GM12878 (cell line): Measurements from ENCODE around the gene FAM110A. TPM values are rescaled to one million over a fixed set of nuclear protein-coding genes. Genes with fewer than 3 reads are reported as not detected.
A peak's percentile ranks its signal among the peaks of the same experiment; 100 is the strongest.

Experiments
- ATAC-seq: fragments of 200-7000 bp; cut with Tn5 transposase; 3 replicates; pipeline ENCODE4 v1.9.1; 2020; ENCODE audit warnings: mild to moderate bottlenecking, moderate library complexity
- BruUV-seq: library from RNA; stranded (reverse); fragments of 400-500 nt; replicated peaks from 2 replicates; lab custom pipeline; 2021; lab: Mats Ljungman, UMichigan
- CTCF ChIA-PET: fragments of 300-600 bp; sonication (Branson Sonifier 250); formaldehyde crosslinking; extraction: SDS; loops from one replicate; lab custom pipeline; 2021; ENCODE audit warnings: inconsistent platforms; lab: Yijun Ruan, JAX
- POLR2A ChIA-PET: fragments of 350-600 bp; formaldehyde crosslinking; extraction: SDS; loops from one replicate; lab custom pipeline; 2021; ENCODE audit warnings: inconsistent platforms; lab: Charles Lee
- RAD21 ChIA-PET: fragments of 300-600 bp; sonication (Branson Sonifier 250); formaldehyde crosslinking; loops from one replicate; lab custom pipeline; 2023; ENCODE audit warnings: antibody characterized with exemption; ENCODE audit not compliant: unreplicated experiment; lab: Charles Lee
- SMC1A ChIA-PET: fragments of 300-600 bp; sonication (Branson Sonifier 250); formaldehyde crosslinking; loops from one replicate; lab custom pipeline; 2023; ENCODE audit not compliant: unreplicated experiment, uncharacterized antibody; lab: Charles Lee
- DNase-seq: peaks from one replicate; pipeline ENCODE4 v3.0.0-alpha.2; 2011; ENCODE audit warnings: low read depth, low spot score
- FAIRE-seq: peaks from 3 replicates; lab custom pipeline; 2011; peaks lifted over from hg19 to GRCh38; lab: Jason Lieb, UNC
- H2AFZ ChIP-seq: 2 replicates; pipeline ENCODE4 v1.6.0; 2011; ENCODE audit warnings: low read depth, low read length, control low read depth; ENCODE audit not compliant: control insufficient read depth
- H3K27ac ChIP-seq: 2 replicates; pipeline ENCODE4 v1.5.1; 2011; ENCODE audit warnings: control low read depth; ENCODE audit not compliant: control insufficient read depth, insufficient read depth
- H3K27me3 ChIP-seq, 2 experiments: replicated peaks in 1 of 2; 2 replicates each; pipeline versions ENCODE4 v1.6.0 to v1.6.1; 2011; ENCODE audit warnings: low read length in 1 of 2; ENCODE audit not compliant: control insufficient read depth in 2 of 2, insufficient read depth in 2 of 2
- H3K36me3 ChIP-seq, 2 experiments: 2 replicates each; pipeline ENCODE4 v1.5.1; 2011; ENCODE audit warnings: low read length in 1 of 2; ENCODE audit not compliant: control insufficient read depth in 2 of 2, insufficient read depth in 2 of 2
- H3K4me1 ChIP-seq: 2 replicates; pipeline ENCODE4 v1.6.1; 2011; ENCODE audit warnings: mild to moderate bottlenecking, low read length, moderate library complexity, mixed read lengths; ENCODE audit not compliant: control insufficient read depth, insufficient read depth
- H3K4me2 ChIP-seq: 2 replicates; pipeline ENCODE4 v1.6.0; 2011; ENCODE audit warnings: control low read depth; ENCODE audit not compliant: control insufficient read depth, insufficient read depth
- H3K4me3 ChIP-seq: fragments of 200-600 bp; sonication (generic); 2 replicates; pipeline ENCODE4 v1.5.1; 2016
- H3K79me2 ChIP-seq: 2 replicates; pipeline ENCODE4 v1.6.0; 2011; ENCODE audit warnings: low read length; ENCODE audit not compliant: control insufficient read depth, insufficient read depth
- H3K9ac ChIP-seq: 2 replicates; pipeline ENCODE4 v1.8.0; 2011; ENCODE audit warnings: low read length, control low read depth, mixed read lengths; ENCODE audit not compliant: control insufficient read depth, insufficient read depth
- H3K9me3 ChIP-seq: replicated peaks from 3 replicates; pipeline ENCODE4 v1.5.1; 2011; ENCODE audit warnings: mild to moderate bottlenecking, low read length; ENCODE audit not compliant: control insufficient read depth, insufficient read depth
- H4K20me1 ChIP-seq: 2 replicates; pipeline ENCODE4 v1.6.0; 2011; ENCODE audit not compliant: control insufficient read depth, insufficient read depth
- KDM1A ChIP-seq: fragments of 200-600 bp; sonication (generic); IDR thresholded peaks from 2 replicates; pipeline ENCODE4 v1.6.1; 2016; ENCODE audit warnings: borderline replicate concordance
- RCOR1 ChIP-seq: conservative IDR thresholded peaks from 2 replicates; pipeline ENCODE4 v1.6.1; 2012; ENCODE audit warnings: low read depth, low read length, improper control_type of control experiment
- RELA ChIP-seq: fragments of 450-650 bp; IDR thresholded peaks from 2 replicates; pipeline ENCODE4 v1.8.0; 2014; ENCODE audit warnings: borderline replicate concordance; ENCODE audit not compliant: partially characterized antibody
- SPI1 ChIP-seq: IDR thresholded peaks from 2 replicates; pipeline ENCODE4 v1.6.1; 2011; ENCODE audit warnings: low read depth, mild to moderate bottlenecking, low read length, moderate library complexity, borderline replicate concordance; ENCODE audit not compliant: insufficient read depth
- SRF ChIP-seq, 2 experiments: IDR thresholded peaks; 2 replicates each; pipeline ENCODE4 v1.6.1; 2011; ENCODE audit warnings: low read depth in 2 of 2, low read length in 2 of 2, mild to moderate bottlenecking in 1 of 2, moderate library complexity in 1 of 2
- STAT1 ChIP-seq: fragments of 450-650 bp; conservative IDR thresholded peaks from 2 replicates; pipeline ENCODE4 v1.6.1; 2014; ENCODE audit warnings: antibody characterized with exemption, mild to moderate bottlenecking
- TCF3 ChIP-seq: IDR thresholded peaks from 2 replicates; pipeline ENCODE4 v1.6.1; 2012; ENCODE audit warnings: low read depth, mild to moderate bottlenecking, low read length, borderline replicate concordance; ENCODE audit not compliant: insufficient read depth
- ZNF217 ChIP-seq: fragments of 450-650 bp; IDR thresholded peaks from 2 replicates; pipeline ENCODE4 v1.6.1; 2017; ENCODE audit warnings: antibody characterized with exemption, mild to moderate bottlenecking
- WGBS: methylation state at CpG from one replicate; pipeline ENCODE4 v1.1.6; 2016; ENCODE audit warnings: low lambda C conversion rate; ENCODE audit not compliant: insufficient replicate concordance, insufficient coverage; ENCODE audit errors: missing lambda C conversion rate; 5-methylcytosine and 5-hydroxymethylcytosine counted together
- in situ Hi-C: fragments of 300-500 bp; cut with MboI; formaldehyde crosslinking; loops from 9 replicates; pipeline ENCODE4 v1.14.3; 2018; ENCODE audit warnings: mixed read lengths
- intact Hi-C: fragments of 100-400 bp; cut with micrococcal nuclease; formaldehyde crosslinking; loops from one replicate; pipeline ENCODE4 v1.14.2; 2022; ENCODE audit not compliant: unreplicated experiment
- polyA plus RNA-seq, 11 experiments: library from polyadenylated mRNA; depleted of rRNA in 4 of 11; unstranded in 6 of 11; stranded (reverse) in 5 of 11; fragments of >200 nt; fragmentation: Nextera tagmentation in 4 of 11; fragmentation: Illumina TruSeq in 1 of 11; extraction: Ambion mirVana in 4 of 11; extraction: Trizol in 1 of 11; gene quantifications; 1 replicate in 1 of 11; 2 replicates in 10 of 11; pipeline versions ENCODE4 v1.2.1 to v1.2.3, GENCODE V29; 2011 to 2016; ENCODE audit warnings: inconsistent platforms in 2 of 11, missing spikeins in 2 of 11, low read depth in 1 of 11
- total RNA-seq, 4 experiments: library from RNA; depleted of rRNA in 3 of 4; stranded (reverse); fragments of >200 nt in 3 of 4; fragmentation: Illumina TruSeq in 1 of 4; extraction: Trizol in 1 of 4; gene quantifications; 2 replicates each; pipeline versions ENCODE4 v1.2.1 to v1.2.3, GENCODE V29; 2013 to 2021
- TF ChIP-seq, protein P1 (sequence below): IDR thresholded peaks from 2 replicates; pipeline ENCODE4 v1.6.1; 2012; ENCODE audit warnings: low read depth, low read length, improper control_type of control experiment
- TF ChIP-seq, protein P2 (sequence below): fragments of 450-650 bp; IDR thresholded peaks from 2 replicates; pipeline ENCODE4 v1.6.1; 2017; ENCODE audit warnings: borderline replicate concordance
- TF ChIP-seq, protein P3 (sequence below): IDR thresholded peaks from 2 replicates; pipeline ENCODE4 v1.6.1; 2012; ENCODE audit warnings: low read depth, low read length, improper control_type of control experiment

The FAM110A gene
- total and polyA plus RNA-seq, 10 of the 15 experiments (the other 5 are each of a cell fraction or from before 2014, with no cell fraction given), result 1.1 to 14.8 (median 7.4) TPM

DNA sequence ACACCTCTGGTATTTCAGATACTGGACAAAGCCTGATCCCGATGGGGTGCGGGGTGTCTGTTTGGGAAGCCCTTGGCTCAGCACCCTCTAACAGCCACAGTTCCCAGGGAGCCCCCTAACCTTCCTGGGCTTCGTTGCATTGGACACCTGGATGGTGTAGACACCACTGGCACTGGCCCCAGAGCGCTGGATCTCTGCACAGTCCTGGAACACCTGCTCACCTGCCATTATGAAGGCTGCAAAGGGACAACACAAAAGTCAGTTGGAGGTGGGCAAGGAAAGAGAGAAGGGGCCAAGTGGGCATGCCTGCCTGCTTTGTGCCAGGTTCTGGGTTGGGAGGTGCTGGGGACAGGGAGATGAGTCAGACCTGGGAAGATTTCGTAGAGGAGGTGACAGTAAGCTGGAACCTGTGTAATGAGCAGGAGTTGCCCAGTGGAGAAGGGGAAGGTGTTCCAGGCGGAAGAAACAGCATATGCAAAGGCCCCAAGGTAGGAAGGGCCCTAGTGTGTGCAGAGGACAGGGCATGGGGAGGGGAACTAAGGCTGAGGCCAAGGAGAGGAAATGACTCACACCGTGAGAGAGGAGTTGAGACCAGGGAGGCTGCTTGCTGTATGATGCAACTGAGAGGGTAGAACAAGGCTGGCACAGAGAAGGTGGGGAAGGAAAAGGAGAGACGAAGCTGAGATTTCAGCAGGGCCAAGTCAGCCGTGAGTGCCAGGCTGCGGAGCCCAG is 47.7 kb downstream of the FAM110A start:
- H3K4me2 ChIP-seq, result no peak overlapping the region
- ChIA-PET CTCF (no interaction called here), POLR2A (no interaction called here), RAD21 (no interaction called here), SMC1A (no interaction called here)
- H3K4me1 ChIP-seq, result no peaks in the 10 kb centered on the region
- H3K4me3 ChIP-seq, result no peak overlapping the region
- H3K9ac ChIP-seq, result no peak overlapping the region
- no peaks in the 10 kb centered on the region for H3K9me3 ChIP-seq
- BruUV-seq, result no TSS peak
- in situ Hi-C loops (no loop called here), intact Hi-C loops (no loop called here)
- ATAC-seq (peak; percentile 89), FAIRE-seq (no peak), DNase-seq (peak; percentile 24)
- H3K27me3 ChIP-seq, result 0 out of 4 replicates have a peak, but pooled peaks cover 0 to 1% of the 10 kb centered on the region in 2 experiments
- H3K79me2 ChIP-seq, result no peaks in the 10 kb centered on the region
- WGBS, result 26% methylated on average over 10 of the region's 10 CpGs
- no peak for TF ChIP-seq ZNF217
- no peak for TF ChIP-seq RCOR1
- no peak for TF ChIP-seq SRF (IDR thresholded peaks at IDR 0.05; ENCODE audit: low read depth in 2 of 2, low read length in 2 of 2)
- TF ChIP-seq, protein P1, sequence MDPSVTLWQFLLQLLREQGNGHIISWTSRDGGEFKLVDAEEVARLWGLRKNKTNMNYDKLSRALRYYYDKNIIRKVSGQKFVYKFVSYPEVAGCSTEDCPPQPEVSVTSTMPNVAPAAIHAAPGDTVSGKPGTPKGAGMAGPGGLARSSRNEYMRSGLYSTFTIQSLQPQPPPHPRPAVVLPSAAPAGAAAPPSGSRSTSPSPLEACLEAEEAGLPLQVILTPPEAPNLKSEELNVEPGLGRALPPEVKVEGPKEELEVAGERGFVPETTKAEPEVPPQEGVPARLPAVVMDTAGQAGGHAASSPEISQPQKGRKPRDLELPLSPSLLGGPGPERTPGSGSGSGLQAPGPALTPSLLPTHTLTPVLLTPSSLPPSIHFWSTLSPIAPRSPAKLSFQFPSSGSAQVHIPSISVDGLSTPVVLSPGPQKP, result no peak
- no peak for TF ChIP-seq KDM1A
- TF ChIP-seq, protein P2, sequence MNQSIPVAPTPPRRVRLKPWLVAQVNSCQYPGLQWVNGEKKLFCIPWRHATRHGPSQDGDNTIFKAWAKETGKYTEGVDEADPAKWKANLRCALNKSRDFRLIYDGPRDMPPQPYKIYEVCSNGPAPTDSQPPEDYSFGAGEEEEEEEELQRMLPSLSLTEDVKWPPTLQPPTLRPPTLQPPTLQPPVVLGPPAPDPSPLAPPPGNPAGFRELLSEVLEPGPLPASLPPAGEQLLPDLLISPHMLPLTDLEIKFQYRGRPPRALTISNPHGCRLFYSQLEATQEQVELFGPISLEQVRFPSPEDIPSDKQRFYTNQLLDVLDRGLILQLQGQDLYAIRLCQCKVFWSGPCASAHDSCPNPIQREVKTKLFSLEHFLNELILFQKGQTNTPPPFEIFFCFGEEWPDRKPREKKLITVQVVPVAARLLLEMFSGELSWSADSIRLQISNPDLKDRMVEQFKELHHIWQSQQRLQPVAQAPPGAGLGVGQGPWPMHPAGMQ, result no peak
- no peak for TF ChIP-seq STAT1
- TF ChIP-seq, protein P3, sequence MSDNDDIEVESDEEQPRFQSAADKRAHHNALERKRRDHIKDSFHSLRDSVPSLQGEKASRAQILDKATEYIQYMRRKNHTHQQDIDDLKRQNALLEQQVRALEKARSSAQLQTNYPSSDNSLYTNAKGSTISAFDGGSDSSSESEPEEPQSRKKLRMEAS, result no peak
- no peak for TF ChIP-seq RELA
- TF ChIP-seq TCF3, result no peak
- TF ChIP-seq SPI1, result no peak
- no peak overlapping the region for H2AFZ ChIP-seq
- H4K20me1 ChIP-seq, result no peaks in the 10 kb centered on the region
- H3K27ac ChIP-seq, result no peak overlapping the region
- H3K36me3 ChIP-seq, result no peaks in the 10 kb centered on the region
